HG03103 (cell line): Measurements from ENCODE around the gene KLF2.
"Not testable (repeated sequence)": the region's sequence is repeated elsewhere in the genome, so short reads cannot be mapped to it uniquely, and the experiment has no call there.

ENCODE experiments used
- ATAC-seq: cut with Tn5 transposase; IDR thresholded peaks from one replicate; pipeline ENCODE4 v1.9.1; 2021; ENCODE audit warnings: low read depth; ENCODE audit not compliant: unreplicated experiment

KLF2 gene

DNA sequence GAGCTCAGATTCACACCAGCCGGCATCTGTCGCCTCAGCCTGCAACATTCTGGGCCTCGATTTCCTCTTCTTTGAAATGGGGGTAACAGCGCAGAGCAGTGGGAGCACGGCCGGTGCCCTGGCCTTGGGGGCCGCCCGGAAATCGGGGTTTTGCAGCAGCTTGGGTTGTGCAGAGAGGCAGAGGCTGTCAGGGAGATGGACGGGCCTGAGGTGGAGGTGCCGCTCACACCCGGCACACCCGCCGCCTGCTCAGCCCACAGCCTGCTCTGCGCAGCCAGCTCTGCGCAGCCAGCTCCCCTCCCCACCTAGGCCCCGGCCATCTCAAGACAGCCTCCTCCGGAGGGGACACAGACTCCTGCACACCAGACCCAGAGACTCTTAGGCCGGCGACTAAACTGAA is 10.6 kb downstream of the KLF2 start:
- ATAC-seq = no peak

DNA sequence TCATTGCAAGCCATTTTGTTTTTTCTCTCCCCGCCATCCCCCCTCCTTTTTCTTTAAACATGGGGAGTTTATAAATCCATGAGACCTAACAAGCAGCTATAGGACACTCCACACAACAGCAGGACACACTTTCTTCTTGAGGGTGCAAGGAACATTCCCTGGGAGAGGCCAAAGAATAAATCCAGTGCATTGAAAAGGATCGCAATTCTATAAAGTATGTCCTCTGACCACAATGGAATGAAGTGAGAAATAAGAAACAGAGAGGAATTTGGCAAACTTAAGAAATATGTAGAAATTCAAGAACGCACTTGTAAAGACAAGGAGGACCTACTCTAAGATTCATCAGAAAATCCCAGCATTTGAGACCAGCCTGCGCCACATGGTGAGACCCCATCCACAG is 11.9 kb downstream of the KLF2 start:
- no peak for ATAC-seq

DNA sequence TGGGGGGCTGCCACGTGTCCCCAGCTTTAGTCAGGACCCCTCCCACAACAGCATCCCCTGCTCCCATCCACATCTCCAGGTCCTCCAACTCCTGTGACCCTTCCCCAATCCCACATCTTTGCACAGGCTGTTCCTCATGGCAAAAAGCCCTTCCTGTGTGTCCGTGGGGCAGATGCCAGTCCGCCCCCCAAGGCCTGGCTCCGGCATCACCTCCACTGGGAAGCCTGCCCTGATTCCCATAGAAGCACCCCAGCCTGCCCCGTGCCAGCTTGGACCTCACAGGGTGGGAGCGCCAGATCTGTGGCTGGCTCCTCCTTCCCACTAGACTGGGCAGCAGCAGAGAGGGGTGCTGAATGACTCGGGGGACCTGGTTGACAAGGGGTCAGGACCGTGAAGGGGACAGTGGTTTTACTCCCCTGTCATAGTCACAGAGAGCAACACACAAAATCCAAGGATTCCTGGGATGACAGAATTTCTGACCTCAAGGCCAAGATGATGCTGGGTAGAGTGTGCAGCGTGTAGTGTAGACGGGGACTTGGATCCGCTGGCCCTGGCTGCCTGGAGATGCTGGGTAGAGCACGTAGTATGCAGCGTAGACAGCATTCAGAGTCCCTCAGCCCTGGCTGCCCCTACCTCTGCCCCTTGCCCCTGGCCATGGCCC is 13.3 kb downstream of the KLF2 start:
- ATAC-seq = no peak

DNA sequence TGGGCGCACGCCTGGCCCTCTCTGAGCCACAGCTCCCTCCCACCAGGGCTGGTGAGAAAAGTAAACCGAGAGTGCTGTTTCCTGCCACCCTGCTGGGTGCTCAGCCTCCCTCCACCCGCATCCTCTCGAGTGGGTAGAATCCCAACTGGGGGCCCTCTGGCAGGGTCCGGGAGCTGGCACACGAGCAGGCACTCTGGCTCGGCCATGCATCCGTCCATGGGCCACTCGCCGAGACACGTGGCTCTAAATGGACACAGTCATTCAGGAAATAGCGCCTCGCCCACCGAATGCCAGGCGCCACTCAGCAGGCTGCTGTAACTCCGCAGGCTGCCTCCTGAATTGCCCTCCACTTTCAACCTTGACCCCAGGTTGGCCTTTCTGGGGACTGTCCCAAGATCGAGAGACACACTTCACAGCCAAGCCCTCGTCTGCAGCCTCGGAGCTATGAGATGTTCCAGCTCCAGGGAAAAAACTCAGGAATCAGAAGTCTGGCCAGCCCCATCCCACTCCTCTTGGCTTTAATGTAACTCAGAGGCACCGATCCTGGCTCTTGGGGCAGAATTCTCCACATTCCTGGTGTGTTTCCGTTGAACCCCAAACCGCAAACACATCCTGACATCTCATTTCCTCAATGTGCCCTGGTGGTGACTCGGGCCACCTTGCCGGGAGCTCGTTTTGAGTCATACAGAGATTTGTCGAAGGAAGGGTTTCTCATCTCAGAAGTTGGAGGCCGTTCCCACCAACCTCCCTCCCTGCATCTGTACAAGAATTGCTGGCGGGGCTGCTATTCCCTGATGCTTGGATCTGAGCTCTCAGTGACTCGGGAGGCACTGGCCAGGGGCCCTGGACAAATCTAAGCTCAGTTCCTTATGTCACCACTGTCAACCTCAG is 14.1 kb downstream of the KLF2 start:
- ATAC-seq = no peak

DNA sequence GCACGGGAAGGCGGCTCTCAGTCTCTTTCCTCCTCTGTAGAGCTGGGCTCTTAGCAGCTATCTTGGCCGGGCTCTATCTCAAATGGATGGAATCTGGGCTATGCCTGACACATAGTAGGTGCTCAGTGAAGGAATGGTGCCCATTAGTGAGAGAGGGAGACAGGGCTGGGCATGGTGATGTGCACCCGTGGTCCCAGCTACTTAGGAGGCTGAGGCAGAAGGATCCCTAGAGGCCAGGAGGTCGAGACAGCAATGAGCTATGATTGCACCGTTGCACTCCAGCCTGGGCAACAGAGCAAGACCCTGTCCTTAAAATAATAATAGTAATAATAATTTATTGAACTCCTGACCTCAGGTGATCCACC is 14.7 kb downstream of the KLF2 start:
- no peak for ATAC-seq

DNA sequence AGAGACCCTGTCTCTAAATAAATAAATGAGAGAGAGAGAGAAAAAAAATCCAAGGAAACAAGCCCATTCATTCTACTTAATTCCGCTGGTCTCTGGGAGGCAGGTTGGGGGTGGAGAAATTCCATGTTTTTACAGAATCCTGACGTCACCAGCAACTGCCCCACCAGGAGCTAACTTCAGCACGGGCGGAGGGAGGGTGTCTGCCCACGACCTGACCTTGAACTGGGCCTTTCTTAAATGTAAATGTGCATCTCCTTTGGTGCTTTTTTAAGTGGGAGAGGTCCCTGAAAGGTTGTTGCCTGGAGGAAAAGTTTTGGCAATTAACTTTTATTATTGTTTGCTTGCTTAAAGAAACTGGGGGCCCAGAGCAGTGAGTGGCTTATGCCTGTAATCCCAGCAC is 15.5 kb downstream of the KLF2 start:
- no peak for ATAC-seq

DNA sequence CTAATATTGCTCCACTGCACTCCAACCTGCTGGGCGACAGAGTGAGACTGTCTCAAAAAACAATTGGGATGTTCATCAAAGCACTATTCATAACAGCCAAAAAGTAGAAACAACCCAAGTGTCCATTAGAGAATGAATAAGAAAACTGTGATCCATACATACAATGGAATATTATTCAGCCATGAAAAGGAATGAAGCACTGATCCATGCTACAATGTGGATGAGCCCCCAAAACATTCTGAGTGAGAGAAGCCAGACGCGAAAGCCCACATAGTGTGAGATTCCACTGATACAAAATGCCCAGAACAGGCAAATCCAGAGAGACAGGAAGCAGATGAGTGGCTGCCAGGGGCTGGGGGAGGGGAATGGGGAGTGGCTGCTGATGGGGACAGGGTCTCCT is 16.0 kb downstream of the KLF2 start:
- no peak for ATAC-seq

DNA sequence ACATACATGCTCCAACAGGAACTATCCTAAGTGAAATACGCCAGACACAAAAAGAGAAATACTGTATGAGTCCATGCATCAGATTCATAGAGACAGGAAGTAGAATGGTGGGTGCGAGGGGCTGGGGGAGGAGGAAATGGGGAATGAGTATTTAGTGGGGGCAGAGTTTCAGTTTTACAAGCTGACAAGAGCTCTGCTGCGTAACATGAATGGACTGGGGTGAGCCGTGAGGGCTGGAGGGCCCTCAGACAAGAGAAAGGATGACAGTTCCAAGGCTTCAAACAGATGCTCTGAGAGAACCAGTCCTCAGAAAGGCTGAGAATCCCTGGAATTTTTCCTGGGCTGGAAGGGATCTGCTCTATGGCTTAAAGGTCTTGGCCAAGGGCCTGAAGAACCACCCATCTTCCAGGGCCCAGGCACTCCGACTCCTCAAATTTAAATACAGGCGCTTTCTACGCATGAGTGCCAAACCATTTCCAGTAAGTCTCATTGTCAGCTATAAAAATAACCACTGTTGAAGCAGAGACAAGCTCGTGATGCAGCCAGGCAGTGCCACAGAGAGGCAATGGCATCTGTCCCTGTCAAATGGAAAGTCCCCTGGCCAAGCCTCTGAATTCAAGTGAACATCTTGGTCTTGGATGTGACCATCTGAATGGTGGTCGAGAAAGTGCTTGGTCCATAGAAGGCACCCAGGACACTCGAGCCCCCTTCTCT is 17.5 kb downstream of the KLF2 start:
- ATAC-seq = peak; percentile 59

DNA sequence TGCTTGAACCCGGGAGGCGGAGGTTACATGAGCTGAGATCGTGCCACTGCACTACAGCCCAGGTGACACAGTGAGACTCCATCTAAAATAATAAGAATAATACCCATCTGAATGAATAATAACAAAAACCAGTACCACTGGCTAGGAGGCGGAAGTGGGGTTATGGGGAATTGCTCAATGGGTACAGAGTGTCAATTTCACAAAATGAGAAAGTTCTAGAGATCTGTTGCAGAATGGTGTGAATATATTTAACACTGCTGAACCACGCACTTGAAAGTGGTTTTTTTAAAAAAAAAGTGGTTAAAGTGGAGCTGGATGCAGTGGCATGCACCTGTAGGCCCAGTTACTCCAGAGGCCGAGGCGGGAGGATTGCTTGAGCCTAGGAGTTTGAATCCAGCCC is 18.5 kb downstream of the KLF2 start:
- no peak for ATAC-seq

DNA sequence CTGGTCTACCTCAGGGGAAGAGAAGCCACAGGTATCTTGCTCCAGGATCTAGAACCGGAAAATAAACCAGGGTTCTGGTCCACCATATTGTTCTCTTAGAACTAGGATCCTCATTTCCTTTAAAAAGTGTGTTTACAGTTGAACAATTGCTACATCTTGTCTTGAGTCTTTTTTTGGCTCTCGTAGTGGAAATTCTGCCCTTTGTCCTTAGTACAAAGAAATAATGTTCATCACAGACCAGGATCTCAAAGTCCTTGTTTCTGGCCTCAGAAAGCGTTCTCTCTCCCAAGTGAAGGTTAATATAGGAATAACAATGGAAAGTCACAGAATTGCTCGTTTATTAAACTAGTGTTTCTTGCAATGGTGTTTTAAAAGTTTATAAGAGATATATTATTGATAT is 20.8 kb downstream of the KLF2 start:
- no peak for ATAC-seq

DNA sequence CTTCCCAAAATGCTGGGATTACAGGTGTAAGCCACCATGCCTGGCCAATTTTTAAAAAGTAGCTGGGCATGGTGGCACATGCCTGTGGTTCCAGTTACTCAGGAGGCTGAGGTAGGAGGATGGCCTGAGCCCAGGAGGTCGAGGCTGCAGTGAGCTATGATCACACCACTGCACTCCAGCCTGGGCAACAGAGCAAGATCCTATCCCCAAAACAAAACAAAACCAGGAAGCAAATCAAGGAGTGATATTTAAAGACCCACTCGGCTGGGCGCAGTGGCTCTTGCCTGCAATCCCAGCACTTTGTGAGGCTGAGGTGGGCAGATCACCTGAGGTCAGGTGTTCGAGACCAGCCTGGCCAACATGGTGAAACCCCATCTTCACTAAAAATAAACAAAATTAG is 22.5 kb downstream of the KLF2 start:
- ATAC-seq = not testable (repeated sequence)

DNA sequence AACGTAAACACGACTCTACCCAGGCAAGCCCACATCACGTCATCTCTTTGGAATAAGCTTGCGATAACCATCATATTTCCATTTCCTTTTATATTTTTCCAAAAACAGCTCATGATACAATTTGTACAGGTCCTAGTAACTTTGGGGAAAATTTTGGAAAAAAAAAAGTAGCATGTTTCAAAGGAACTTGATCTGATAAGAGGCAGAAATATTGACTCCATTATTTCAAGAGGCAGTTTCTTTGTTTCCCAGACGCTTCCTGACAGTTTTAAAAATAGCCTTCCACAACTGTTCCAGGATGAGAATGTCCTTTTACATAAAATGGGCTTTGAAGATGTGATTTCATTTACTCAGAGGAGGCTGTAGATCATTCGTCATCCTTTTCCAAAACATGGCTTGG is 23.1 kb downstream of the KLF2 start:
- ATAC-seq = no peak

DNA sequence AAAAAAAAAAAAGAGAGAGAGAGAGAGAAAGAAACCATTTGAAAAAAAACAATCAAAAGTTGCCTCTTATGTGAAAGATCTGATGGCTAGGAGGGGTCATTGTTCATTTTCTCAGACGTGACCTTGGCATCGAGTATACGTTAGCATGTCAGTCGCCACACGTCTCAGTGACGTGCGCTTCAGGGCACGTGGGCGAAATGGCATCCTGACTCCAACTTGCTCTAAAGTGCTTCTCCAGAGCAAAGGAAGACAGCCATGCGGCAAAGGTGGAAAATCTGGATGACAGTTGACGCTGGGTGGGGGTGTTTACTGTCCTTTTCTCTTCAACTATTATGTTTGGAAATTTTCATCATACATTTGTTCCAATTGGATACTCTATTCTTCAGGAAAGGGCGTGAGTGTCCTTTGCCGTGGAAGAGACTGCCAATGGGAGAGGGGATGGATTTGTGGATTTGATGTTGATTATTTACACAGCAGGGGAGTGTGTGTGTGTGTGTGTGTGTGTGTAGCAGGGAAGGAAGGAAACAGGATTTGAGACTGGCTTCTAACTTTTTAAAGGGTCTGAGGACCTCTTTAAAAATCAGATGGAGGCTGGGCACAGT is 25.0 kb downstream of the KLF2 start:
- ATAC-seq = no peak

DNA sequence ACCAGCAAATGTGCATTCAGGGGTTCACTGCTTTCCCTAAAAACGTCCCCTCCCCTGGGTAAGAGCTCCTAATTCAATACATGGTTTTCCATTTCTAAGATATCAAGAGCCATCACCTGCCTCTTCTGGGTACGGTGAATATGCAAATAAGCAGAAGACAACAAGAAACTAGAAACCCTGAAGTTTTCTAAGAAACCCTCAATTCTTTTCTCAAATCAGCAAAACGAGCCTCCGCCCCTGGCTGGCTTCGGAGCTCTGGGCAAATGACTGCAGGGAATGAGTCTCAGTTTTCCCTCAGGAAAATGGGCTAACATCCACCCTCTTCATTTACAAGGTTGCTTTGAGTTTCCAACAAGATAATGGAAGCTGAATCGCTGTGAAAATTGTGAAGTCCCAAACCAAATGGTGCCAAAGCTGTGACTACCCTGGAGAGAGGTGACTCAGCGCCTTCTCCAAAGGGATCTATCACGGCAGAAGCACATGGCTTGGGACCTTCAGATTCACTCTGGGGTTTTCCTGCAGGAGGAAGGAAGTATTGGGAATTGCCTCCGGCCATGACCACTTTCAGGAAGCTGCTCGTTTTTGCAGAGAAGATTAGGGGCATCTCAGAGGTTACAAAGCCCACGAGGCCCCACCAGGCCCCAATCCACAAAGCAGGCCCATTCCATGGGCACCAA is 26.6 kb downstream of the KLF2 start:
- ATAC-seq = no peak

DNA sequence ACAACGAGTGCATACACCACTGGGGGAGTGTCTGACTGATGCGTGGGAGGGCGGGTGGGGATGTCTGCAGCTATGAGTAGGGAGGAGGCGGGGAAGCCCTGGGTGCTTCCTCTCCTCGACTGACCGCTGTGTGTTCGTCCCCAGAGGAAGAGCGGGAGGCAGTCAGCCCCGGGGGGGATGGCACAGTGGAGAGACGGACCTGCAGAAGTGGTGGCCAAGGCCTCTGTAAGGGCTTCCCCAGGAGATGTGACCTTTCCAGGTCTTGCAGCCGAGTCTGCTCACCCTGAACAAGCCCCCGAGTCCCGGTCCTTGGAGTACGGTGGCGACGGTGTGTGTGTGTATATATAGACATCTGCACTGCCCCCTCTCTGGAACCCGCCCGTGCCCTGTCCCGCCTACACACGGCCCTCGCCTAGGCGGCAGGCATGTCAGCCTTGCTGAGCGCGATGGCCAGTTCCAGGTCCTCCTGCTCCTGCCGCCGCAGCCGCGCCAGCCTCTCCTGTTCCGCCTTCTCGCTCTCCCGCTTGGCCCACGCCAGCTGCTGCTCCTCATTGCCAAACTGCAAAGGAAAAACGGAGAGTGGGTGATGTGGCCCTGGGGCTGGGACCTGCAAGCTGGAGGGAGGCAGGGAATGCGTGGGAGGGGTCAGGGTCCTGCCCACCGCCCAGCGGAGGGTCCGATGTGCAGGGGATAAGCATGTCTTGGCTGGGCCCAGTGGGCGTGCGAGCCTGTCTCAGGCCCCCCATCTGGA is 30.8 kb downstream of the KLF2 start:
- ATAC-seq = no peak

DNA sequence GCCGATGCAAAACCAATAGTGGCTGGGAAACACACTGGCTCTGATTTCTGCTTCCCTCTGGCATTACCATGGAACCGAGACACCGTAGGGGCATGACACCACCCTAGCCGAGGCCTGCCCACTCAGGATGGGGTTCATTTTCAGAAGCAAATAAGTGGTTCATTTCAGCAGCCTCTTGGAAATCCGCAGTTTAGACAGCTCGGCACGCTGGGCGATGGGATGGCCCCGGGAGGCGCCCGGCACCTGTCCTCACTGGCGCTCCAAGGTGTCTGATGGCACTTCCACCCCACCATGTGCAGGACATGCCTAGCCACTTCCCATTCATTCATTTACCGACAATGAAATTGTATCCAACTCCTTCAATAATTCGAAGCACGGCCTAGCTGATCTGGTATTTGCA is 33.8 kb downstream of the KLF2 start:
- no peak for ATAC-seq

DNA sequence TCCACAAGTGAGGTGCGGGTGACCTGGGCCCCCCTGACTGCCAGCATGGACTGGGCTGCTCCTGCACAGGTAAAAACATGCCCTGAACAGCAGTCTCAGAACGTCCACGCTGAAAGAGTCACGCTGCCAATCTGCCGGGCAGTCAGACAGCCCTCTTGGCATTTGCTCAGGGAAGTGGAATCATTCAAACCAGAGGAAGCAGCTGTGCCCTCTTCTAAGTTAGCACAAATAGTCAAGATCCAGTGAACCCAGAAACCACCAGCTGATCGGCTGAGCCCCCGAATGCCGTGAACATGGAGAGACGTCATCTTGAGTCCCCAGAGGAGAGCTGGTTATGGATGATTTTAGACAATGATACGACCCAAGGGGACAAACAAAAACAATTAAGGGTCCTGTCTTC is 34.4 kb downstream of the KLF2 start:
- no peak for ATAC-seq

DNA sequence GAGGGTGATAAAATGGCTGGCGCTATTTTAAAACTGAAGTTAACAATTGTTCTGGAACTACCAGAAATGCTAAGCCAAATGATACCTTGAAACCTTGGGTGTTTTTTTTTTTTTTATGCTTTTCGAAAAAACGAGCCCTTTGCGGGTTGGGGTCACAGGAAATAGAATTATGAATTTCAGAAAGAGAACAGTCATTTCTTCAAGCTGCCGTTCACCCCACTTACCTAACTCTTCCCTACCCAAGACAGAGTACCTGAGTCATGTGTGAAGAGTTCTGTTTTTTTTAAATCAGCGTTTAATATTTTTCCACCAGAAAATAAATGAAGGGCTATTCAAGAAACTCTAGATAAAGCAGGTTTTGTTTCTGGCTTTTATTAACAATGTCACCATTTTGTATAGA is 35.3 kb downstream of the KLF2 start:
- ATAC-seq = no peak

DNA sequence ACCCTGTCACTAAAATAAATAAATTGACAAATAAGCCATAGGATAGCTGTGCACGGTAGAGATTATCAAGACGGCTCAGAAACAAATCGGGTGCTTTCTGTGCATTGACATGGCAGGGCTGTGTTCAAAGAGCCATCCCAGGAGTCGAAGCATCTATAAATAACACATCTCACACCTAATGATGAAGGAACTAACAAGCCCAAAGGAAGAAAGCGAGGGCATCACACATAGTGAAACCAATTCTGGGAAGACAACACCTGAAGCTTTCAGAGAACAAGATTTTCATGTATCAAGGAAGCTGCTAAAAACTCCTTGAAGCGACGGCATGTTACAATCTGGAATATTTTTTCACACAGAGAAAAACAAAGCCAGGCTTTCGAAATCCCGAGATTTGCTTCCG is 36.1 kb downstream of the KLF2 start:
- no peak for ATAC-seq

DNA sequence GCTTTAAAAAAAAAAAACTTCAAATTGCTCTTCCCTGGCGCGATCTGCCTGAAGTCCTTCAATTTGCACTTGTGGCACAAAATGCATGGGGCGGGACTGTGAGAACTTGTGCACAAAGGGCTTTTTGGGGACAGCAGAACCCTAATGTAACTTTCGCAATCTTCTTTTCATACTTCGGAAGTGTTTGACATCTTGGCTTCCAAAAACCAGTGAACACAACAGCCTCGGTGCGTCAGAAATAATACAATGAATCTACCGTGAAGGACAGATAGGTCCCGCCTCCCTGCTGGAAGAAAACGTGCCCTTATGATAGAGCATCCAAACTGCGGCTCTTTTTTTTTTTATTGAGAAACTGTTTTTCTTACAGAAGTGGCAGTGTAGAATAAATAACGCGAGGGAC is 36.6 kb downstream of the KLF2 start:
- no peak for ATAC-seq
